Endothelial cell of umbilical vein (primary cell): Measurements from ENCODE around the gene TMEM184B. TPM values are rescaled to one million over a fixed set of nuclear protein-coding genes. Genes with fewer than 3 reads are reported as not detected.

Source experiments
- BruUV-seq: library from RNA; stranded (reverse); fragments of 400-500 nt; replicated peaks from 2 replicates; lab custom pipeline; 2021; lab: Mats Ljungman, UMichigan
- CTCF ChIA-PET: fragments of 300-600, 350-600 bp; sonication (Branson Sonifier 250); formaldehyde crosslinking; loops from one replicate; lab custom pipeline; 2021; ENCODE audit warnings: antibody characterized with exemption, inconsistent platforms; lab: Charles Lee
- POLR2A ChIA-PET: fragments of 300-600, 350-600 bp; sonication (Branson Sonifier 250); formaldehyde crosslinking; loops from one replicate; lab custom pipeline; 2021; ENCODE audit warnings: antibody characterized with exemption, inconsistent platforms; lab: Charles Lee
- DNase-seq: peaks from one replicate; pipeline ENCODE4 v3.0.0-alpha.2; 2011; ENCODE audit warnings: low read depth, low spot score
- FAIRE-seq: peaks from 2 replicates; lab custom pipeline; 2011; peaks lifted over from hg19 to GRCh38; lab: Jason Lieb, UNC
- H2AFZ ChIP-seq: 2 replicates; pipeline ENCODE4 v1.6.0; 2012; ENCODE audit warnings: low read depth, low read length, control low read depth, inconsistent platforms
- H3K27ac ChIP-seq: 2 replicates; pipeline ENCODE4 v1.5.1; 2011; ENCODE audit warnings: low read depth, mild to moderate bottlenecking, control low read depth, low read length, moderate library complexity; ENCODE audit not compliant: insufficient read depth
- H3K27me3 ChIP-seq, 2 experiments: 2 replicates each; pipeline versions ENCODE4 v1.6.0 to v1.6.1; 2011; ENCODE audit warnings: low read length in 2 of 2, mixed read lengths in 1 of 2; ENCODE audit not compliant: control insufficient read depth in 2 of 2, insufficient read depth in 2 of 2
- H3K36me3 ChIP-seq, 2 experiments: 2 replicates in 1 of 2; 3 replicates in 1 of 2; pipeline ENCODE4 v1.5.1; 2011; ENCODE audit warnings: low read length in 2 of 2, mild to moderate bottlenecking in 1 of 2, moderate library complexity in 1 of 2; ENCODE audit not compliant: control insufficient read depth in 2 of 2, insufficient read depth in 2 of 2; ENCODE audit errors: extremely low read depth in 1 of 2
- H3K4me1 ChIP-seq: 3 replicates; pipeline ENCODE4 v1.5.1; 2011; ENCODE audit warnings: mild to moderate bottlenecking, low read length; ENCODE audit not compliant: control insufficient read depth, insufficient read depth; ENCODE audit errors: extremely low read depth
- H3K4me2 ChIP-seq: 2 replicates; pipeline ENCODE4 v1.6.1; 2011; ENCODE audit warnings: low read length, control low read depth, mixed read lengths; ENCODE audit not compliant: insufficient read depth
- H3K4me3 ChIP-seq, 3 experiments: fragments of 200-600 bp in 1 of 3; sonication (generic), shearing (Covaris generic) in 1 of 3; replicated peaks in 1 of 3; 2 replicates each; pipeline ENCODE4 v1.5.1; 2011 to 2016; ENCODE audit warnings: control low read depth in 3 of 3, low read length in 3 of 3, mild to moderate bottlenecking in 2 of 3, inconsistent platforms in 1 of 3, low read depth in 1 of 3, moderate library complexity in 1 of 3; ENCODE audit not compliant: insufficient read depth in 1 of 3
- H3K79me2 ChIP-seq: 2 replicates; pipeline ENCODE4 v1.6.0; 2012; ENCODE audit warnings: low read length, inconsistent platforms; ENCODE audit not compliant: control insufficient read depth, insufficient read depth
- H3K9ac ChIP-seq: replicated peaks from 2 replicates; pipeline ENCODE3; 2011; ENCODE audit warnings: low read length, control low read depth; ENCODE audit not compliant: insufficient read depth; ENCODE audit errors: extremely low read depth
- H3K9me1 ChIP-seq: replicated peaks from 3 replicates; pipeline ENCODE4 v1.6.0; 2011; ENCODE audit warnings: mild to moderate bottlenecking, low read length; ENCODE audit not compliant: control insufficient read depth, insufficient read depth; ENCODE audit errors: extremely low read depth
- H3K9me3 ChIP-seq: replicated peaks from 2 replicates; pipeline ENCODE4 v1.5.1; 2012; ENCODE audit warnings: low read length, inconsistent platforms; ENCODE audit not compliant: control insufficient read depth, insufficient read depth
- H4K20me1 ChIP-seq: replicated peaks from 2 replicates; pipeline ENCODE3; 2011; ENCODE audit warnings: mild to moderate bottlenecking, low read length; ENCODE audit not compliant: control insufficient read depth, insufficient read depth; ENCODE audit errors: extremely low read depth
- CTCF ChIP-seq, 2 donors: IDR thresholded peaks; 1 replicate in 1 of 2; 2 replicates in 1 of 2; pipeline ENCODE4 v1.5.1; 2011; ENCODE audit warnings: low read length in 2 of 2, mild to moderate bottlenecking in 2 of 2, moderate library complexity in 2 of 2, control low read depth in 1 of 2, inconsistent platforms in 1 of 2, low read depth in 1 of 2; ENCODE audit not compliant: insufficient read depth in 1 of 2; ENCODE audit errors: extremely low read depth in 1 of 2
- EZH2 ChIP-seq: IDR thresholded peaks from 2 replicates; pipeline ENCODE4 v1.6.1; 2012; ENCODE audit warnings: borderline replicate concordance, low read depth, mild to moderate bottlenecking, moderate library complexity, low read length, inconsistent platforms; ENCODE audit not compliant: severe bottlenecking
- FOS ChIP-seq: IDR thresholded peaks from 2 replicates; pipeline ENCODE4 v1.6.1; 2011; ENCODE audit warnings: mild to moderate bottlenecking, low read length, moderate library complexity, borderline replicate concordance; ENCODE audit not compliant: insufficient read depth
- GATA2 ChIP-seq: IDR thresholded peaks from 2 replicates; pipeline ENCODE4 v1.7.0; 2011; ENCODE audit warnings: low read depth, mild to moderate bottlenecking, moderate library complexity, mixed read lengths, low read length; ENCODE audit not compliant: insufficient read length, insufficient read depth
- JUN ChIP-seq: IDR thresholded peaks from 2 replicates; pipeline ENCODE4 v1.6.1; 2011; ENCODE audit warnings: borderline replicate concordance, low read depth; ENCODE audit not compliant: insufficient read length, insufficient read depth
- MAX ChIP-seq: IDR thresholded peaks from 2 replicates; pipeline ENCODE4 v1.6.1; 2011; ENCODE audit not compliant: insufficient read depth, insufficient read length
- MYC ChIP-seq: IDR thresholded peaks from one replicate; pipeline ENCODE4 v1.6.1; 2011; ENCODE audit warnings: mild to moderate bottlenecking, low read depth, low read length
- POLR2A ChIP-seq: IDR thresholded peaks from 2 replicates; pipeline ENCODE4 v1.6.1; 2012; ENCODE audit warnings: low read depth, mild to moderate bottlenecking, control low read depth, low read length
- POLR2AphosphoS5 ChIP-seq: IDR thresholded peaks from 2 replicates; pipeline ENCODE4 v1.6.1; 2012; ENCODE audit warnings: low read depth, mild to moderate bottlenecking, control low read depth, low read length, moderate library complexity; ENCODE audit not compliant: insufficient read depth
- dilution Hi-C: fragments of 300-500 bp; cut with MboI; formaldehyde crosslinking; loops from one replicate; pipeline ENCODE4 v1.15.0; 2019; ENCODE audit warnings: low sequenced_read_pairs; ENCODE audit not compliant: extremely low pct_ligation_motif_present
- intact Hi-C: fragments of 100-400 bp; cut with micrococcal nuclease; formaldehyde crosslinking; loops from one replicate; pipeline ENCODE4 v1.10.0; 2022
- polyA plus RNA-seq, 4 experiments: library from polyadenylated mRNA; depleted of rRNA in 3 of 4; stranded (reverse) in 3 of 4; unstranded in 1 of 4; fragments of >200 nt; gene quantifications; 2 replicates each; pipeline versions ENCODE4 v1.2.1 to v1.2.3, GENCODE V29; 2011 to 2012; ENCODE audit warnings: missing spikeins in 1 of 4
- total RNA-seq: library from RNA; stranded (reverse); gene quantifications from 2 replicates; pipeline ENCODE4 v1.2.3, GENCODE V29; 2021

The TMEM184B gene
- total and polyA plus RNA-seq, 2 donors (not counting 3 experiments of a cell fraction or from before 2014, with no cell fraction given), result 72.5 to 96.6 TPM

GRCh38 chr22:38192475-38192863, 80.3 kb downstream of the TMEM184B start:
- no peaks in the 10 kb centered on the region for H3K9me3 ChIP-seq
- TF ChIP-seq GATA2 (no peak), CTCF (IDR thresholded peaks at IDR 0.05; ENCODE audit: extremely low read depth in 1 of 2, insufficient read depth in 1 of 2, low read depth in 1 of 2, low read length in 2 of 2) (no peak), MYC (no peak), JUN (no peak), POLR2A (no peak), MAX (no peak), EZH2 (no peak), POLR2AphosphoS5 (no peak), FOS (no peak)
- peaks cover 2% of the 10 kb centered on the region for H3K4me1 ChIP-seq
- no peak overlapping the region for H3K4me2 ChIP-seq
- intact Hi-C loops, result no loop called here
- ChIA-PET CTCF (interaction anchor here (1.0 to 1.9 kb wide), 4 partner anchors 9 to 78 kb away, joined by 3 to 7 read pairs (median 4); partner anchors contain the start of genes MAFF and PLA2G6), POLR2A (interaction anchor here (1.2 kb wide), 1 partner anchor 9 kb away, joined by 3 read pairs; the partner anchor contains the start of gene MAFF)
- no peak overlapping the region for H3K27ac ChIP-seq
- H3K27me3 ChIP-seq, result no peaks in the 10 kb centered on the region
- H3K9me1 ChIP-seq, result no peaks in the 10 kb centered on the region
- H4K20me1 ChIP-seq, result no peaks in the 10 kb centered on the region
- DNase-seq, result no peak
- H2AFZ ChIP-seq, result no peak overlapping the region
- H3K4me3 ChIP-seq, result no peak overlapping the region
- no peak for FAIRE-seq
- no peak overlapping the region for H3K9ac ChIP-seq
- no peaks in the 10 kb centered on the region for H3K79me2 ChIP-seq
- dilution Hi-C loops, result no loop called here
- no TSS peak for BruUV-seq
- H3K36me3 ChIP-seq, result no peaks in the 10 kb centered on the region
